NCI-H1105 (cell line): ENCODE data around the gene RPL22.
"Not testable (repeated sequence)": the region's sequence is repeated elsewhere in the genome, so short reads cannot be mapped to it uniquely, and the experiment has no call there.

Experiments
- DNase-seq: peaks from one replicate; lab custom pipeline; 2025; lab: John Stamatoyannopoulos, UW

Gene RPL22

DNA sequence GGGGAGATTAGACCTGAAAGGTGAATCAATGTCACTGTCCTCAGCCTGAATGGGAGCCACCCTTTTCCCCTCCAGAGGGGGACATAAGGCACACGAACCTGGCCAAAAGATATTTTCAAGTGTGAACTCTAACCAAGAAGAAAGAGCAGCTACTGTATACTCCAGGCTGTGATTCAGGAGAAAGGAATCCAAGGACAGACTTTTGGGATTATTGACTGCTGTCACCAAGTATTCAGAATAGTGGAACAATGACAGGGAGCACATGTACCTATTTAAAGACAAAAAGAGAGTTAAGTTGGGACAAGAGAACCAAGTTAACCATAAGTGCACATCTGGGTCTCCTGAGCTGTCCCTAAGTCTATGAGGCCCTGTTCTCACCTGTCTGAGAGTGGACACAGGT, 34.0 kb upstream of the RPL22 start:
- no peak for DNase-seq

DNA sequence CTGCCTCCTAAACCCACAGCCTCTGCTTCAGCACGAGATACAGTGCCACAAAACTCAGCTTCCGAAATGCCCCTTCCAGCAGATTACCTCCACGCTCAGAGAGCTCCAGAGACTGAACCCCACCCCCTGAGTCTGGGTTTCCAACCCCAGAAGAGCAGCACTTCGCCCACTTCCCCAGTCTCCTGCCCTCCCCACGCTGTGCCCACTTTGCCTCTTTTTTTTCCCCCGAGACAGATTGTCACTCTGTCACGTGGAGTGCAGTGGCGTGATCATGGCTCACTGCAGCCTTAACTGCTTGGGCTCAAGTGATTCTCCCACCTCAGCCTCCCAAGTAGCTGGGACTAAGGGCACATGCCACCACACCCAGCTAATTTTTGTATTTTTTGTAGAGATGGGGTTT, 26.3 kb upstream of the RPL22 start:
- DNase-seq, result no peak

GRCh38 chr1:6224718-6225117, 25.3 kb upstream of the RPL22 start:
- no peak for DNase-seq

- DNase-seq, result no peak
These were observed 24.2 kb upstream of the RPL22 start for GRCh38 chr1:6223617-6224016.

GRCh38 chr1:6222636-6223035, 23.2 kb upstream of the RPL22 start:
- no peak for DNase-seq

- DNase-seq, result no peak
These were observed 21.9 kb upstream of the RPL22 start for GRCh38 chr1:6221210-6221784.

GRCh38 chr1:6220236-6220635, 20.8 kb upstream of the RPL22 start:
- DNase-seq, result no peak

GRCh38 chr1:6219641-6220040, 20.2 kb upstream of the RPL22 start:
- not testable (repeated sequence) for DNase-seq

DNA sequence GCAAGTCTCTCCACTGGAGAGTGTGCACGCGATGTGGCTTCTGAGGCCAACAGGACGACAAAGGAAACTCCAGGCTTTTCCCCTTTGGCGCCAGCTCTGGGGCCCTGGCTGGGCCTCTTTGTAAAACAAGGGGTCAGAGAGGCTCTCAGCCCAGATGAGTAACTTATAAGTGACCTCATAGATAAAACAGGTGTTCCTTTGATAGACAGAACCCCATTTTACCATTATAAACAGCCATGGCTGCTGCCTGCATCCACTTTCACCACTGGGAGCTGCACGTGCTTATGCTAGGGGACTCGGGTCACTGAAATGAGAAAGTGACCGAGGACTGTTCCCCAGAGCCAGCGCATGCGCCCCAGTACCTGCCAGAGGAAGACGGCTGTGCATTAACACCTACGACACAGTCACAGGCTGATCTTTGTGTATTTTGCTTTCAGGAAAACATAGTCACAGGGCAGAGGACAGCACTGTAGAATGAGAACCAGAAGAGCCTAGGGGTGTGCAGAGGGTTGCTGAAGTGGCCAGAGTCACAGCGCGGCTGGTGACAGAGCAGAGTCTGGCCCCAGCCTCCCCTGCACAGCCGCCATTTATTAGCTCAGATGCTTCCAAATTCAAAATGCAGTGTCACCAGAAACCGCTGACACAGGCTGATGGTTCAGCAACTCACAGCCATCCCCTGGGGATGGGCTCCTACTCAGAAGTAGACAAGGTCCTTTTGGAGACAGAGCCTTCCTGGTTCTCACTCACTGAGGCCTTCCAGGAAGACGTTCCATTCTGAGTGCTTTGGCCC, 19.2 kb upstream of the RPL22 start:
- DNase-seq, result no peak

DNA sequence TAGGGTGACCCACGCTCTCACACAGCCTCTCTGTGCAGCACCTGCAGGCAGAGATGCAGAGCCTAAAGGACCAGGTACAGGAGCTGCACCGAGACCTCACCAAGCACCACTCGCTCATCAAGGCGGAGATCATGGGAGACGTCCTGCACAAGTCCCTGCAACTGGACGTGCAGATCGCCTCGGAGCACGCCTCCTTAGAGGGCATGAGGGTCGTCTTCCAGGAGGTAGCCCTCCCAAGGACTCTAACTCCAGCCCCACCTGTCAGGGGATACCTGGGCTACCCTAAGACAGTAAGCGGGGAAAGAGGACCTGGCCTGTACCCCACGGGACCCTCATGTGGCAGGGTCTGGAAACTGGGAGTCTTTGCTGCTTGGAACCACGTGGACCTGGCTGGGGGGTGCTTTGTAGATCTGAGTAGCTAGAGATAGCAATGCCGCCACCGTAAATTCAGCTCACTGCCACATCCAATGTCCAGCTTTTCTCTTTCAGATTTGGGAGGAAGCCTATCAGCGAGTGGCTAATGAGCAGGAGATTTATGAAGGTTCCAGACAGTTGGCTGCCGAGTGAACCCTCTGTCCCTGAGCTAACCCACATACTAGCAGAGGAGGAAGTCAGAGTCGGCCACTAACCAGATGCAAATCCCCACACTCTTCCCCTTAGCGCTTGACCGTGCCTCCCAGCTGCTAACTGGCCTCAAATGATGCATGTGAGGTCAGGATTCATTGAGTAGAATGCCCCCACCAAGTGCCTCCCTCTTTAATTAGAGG, 13.0 kb upstream of the RPL22 start:
- DNase-seq, result no peak

DNA sequence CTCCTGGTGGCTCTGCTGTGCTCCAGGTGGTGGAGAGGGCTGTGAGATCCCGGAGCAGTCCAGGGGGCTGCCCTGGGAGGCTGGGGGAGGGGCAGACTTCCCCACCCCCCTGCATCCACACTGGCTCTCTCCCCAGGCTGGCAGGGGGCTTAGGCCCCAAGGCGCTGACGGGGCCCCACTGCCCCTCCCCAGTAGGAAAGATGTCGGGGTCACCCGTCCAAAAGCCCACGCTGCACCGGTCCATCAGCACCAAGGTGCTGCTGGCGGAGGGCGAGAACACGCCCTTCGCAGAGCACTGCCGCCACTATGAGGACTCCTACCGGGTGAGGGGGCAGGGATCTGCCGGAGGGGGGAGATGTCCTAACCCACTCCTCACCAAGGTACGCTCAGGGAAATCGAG, 12.3 kb upstream of the RPL22 start:
- no peak for DNase-seq

GRCh38 chr1:6210591-6211355, 11.4 kb upstream of the RPL22 start:
- DNase-seq, result no peak

- DNase-seq, result no peak
These were observed 10.5 kb upstream of the RPL22 start for GRCh38 chr1:6209661-6210580.

- no peak for DNase-seq
These were observed 9.6 kb upstream of the RPL22 start for GRCh38 chr1:6208723-6209660.

DNA sequence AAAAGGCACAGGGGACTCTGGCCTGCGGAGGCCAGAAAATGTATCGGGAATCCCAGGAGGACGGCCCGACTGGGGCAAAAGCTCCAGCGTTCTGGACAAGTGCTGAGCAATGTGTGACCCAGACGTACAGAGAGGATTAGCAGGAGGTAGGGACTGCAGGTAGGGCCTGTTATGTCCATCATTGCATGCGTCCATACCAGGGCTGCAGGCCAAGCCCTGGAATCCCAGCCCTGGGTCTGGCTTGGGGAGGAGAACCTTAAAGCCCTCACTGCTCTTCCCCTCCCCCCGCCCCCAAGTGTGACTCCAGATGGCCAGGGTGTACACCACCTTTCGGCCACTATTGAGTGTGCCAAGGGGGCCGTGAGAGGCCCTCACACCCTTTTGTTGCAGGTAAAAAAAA, 8.5 kb upstream of the RPL22 start:
- no peak for DNase-seq

DNA sequence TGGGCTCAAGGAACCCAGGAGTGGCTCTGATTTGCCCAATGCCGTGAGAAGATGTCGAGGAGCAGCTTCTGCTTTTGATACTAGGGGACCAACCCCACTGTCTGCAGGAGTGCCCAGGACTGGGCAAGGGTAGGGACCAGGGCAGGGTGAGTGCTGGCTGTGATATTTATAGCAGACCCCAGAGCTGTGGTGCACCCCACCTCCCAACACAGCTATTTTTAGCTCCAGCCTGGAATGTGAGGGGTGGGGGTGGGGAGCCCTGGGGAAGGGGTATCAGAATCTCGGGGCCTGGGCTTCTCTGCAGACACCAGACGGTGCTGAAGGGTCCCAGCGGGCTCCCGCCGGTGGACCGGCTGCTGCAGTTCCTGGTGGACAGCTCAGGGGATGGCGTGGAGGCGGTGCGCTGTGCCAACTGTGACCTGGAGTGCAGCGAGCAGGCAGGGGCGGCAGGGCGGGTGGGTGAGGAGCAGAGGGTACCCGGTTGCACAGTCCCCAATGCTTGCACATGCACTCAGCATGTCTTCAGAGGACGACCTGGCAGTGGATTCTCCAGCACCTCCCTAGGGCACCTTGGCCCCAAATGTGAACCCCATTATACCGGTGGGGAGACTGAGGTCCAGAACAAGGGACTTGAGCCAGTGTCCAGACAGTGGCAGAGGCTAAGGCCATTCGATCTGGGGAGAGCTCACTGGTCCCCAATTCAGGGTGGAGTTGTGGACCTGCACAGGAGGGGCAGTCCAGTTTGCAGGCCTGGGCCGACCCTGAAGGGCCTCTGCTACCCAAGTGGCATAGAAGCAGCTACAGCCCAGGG, 7.9 kb upstream of the RPL22 start:
- no peak for DNase-seq

- DNase-seq, result no peak
These were observed 7.1 kb upstream of the RPL22 start for GRCh38 chr1:6206520-6206855.

DNA sequence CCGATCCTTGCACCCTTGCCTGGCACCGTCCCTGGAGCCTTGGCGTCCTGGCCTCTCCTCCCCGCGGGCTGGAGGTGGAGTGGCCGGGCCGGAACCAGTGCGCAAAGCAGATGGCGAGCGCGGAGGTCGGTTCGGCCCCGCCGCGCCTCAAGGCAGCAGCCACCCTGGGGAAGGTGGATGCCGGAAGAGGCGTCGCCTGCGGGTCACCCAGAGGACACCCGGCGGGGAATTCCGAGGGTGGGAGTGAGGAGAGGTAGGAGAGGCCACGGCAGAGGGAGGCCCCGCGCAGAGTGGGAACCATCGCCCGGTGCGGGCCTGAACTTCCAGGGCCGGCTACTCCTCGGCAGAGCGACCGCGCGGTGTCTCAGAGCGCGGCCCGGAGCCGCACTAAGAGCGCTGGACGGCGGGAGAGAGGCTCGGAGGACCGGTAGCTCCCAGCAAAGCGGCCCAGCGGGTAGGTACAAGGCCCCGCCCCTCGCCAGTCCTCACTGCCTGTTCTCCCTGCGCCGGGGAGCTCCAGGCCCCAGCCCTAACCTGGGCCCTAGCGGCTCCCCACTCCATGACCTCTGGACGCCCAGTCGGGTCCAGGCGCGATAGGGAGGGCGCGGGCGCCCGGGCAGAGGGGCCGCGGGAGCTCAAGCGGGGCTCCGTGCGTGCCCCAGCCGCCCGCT, 6.6 kb upstream of the RPL22 start, which contains the start of gene RNF207:
Gene RNF207 (plus strand): TSS at position 271 of the 671 bp plus-strand sequence. CDS start 417 bp downstream, outside the sequence.
- no peak for DNase-seq

- no peak for DNase-seq
These were observed 2.9 kb upstream of the RPL22 start for GRCh38 chr1:6202256-6202655.
